HL-60 (cell line): Measurements from ENCODE around the gene TNS2.

ENCODE experiments used
- DNase-seq, 2 experiments: peaks; one replicate each; pipeline ENCODE4 v3.0.0-alpha.2; 2010 to 2020; ENCODE audit warnings: low read depth in 1 of 2, low spot score in 1 of 2
- H3K27ac ChIP-seq: fragments of 250-450 bp; sonication (Bioruptor Pico); replicated peaks from 2 replicates; pipeline ENCODE4 v1.5.1; 2020; ENCODE audit warnings: mild to moderate bottlenecking, moderate library complexity
- H3K27me3 ChIP-seq: fragments of 250-450 bp; sonication (Bioruptor Pico); 2 replicates; pipeline ENCODE4 v1.5.1; 2021; ENCODE audit warnings: mild to moderate bottlenecking, moderate library complexity; ENCODE audit not compliant: insufficient read depth, poor library complexity, severe bottlenecking
- H3K4me3 ChIP-seq: replicated peaks from 2 replicates; pipeline ENCODE4 v1.5.1; 2011; ENCODE audit warnings: mild to moderate bottlenecking, control low read depth, low read length; ENCODE audit not compliant: insufficient read depth
- GABPA ChIP-seq: IDR thresholded peaks from 2 replicates; pipeline ENCODE4 v1.6.1; 2012; ENCODE audit warnings: low read depth
- POLR2AphosphoS5 ChIP-seq: IDR thresholded peaks from 2 replicates; pipeline ENCODE4 v1.6.1; 2012; ENCODE audit warnings: low read depth
- SPI1 ChIP-seq: IDR thresholded peaks from 2 replicates; pipeline ENCODE4 v1.6.1; 2012; ENCODE audit warnings: low read depth, mild to moderate bottlenecking, borderline replicate concordance
- TF ChIP-seq, protein P1 (sequence below): IDR thresholded peaks from 2 replicates; pipeline ENCODE4 v1.6.1; 2012; ENCODE audit warnings: low read depth; ENCODE audit not compliant: insufficient replicate concordance
- TF ChIP-seq, protein P2 (sequence below): IDR thresholded peaks from one replicate; pipeline ENCODE4 v1.5.1; 2011; ENCODE audit warnings: low read length, control low read depth, inconsistent platforms; ENCODE audit not compliant: insufficient read depth

The TNS2 gene

GRCh38 chr12:53071591-53072551 lies 22.0 kb downstream of the TNS2 start:
- peak overlapping the region; percentile 26 for H3K27ac ChIP-seq
- DNase-seq, result no peak
- TF ChIP-seq POLR2AphosphoS5 (no peak), GABPA (no peak), SPI1 (no peak)
- TF ChIP-seq, protein P1, sequence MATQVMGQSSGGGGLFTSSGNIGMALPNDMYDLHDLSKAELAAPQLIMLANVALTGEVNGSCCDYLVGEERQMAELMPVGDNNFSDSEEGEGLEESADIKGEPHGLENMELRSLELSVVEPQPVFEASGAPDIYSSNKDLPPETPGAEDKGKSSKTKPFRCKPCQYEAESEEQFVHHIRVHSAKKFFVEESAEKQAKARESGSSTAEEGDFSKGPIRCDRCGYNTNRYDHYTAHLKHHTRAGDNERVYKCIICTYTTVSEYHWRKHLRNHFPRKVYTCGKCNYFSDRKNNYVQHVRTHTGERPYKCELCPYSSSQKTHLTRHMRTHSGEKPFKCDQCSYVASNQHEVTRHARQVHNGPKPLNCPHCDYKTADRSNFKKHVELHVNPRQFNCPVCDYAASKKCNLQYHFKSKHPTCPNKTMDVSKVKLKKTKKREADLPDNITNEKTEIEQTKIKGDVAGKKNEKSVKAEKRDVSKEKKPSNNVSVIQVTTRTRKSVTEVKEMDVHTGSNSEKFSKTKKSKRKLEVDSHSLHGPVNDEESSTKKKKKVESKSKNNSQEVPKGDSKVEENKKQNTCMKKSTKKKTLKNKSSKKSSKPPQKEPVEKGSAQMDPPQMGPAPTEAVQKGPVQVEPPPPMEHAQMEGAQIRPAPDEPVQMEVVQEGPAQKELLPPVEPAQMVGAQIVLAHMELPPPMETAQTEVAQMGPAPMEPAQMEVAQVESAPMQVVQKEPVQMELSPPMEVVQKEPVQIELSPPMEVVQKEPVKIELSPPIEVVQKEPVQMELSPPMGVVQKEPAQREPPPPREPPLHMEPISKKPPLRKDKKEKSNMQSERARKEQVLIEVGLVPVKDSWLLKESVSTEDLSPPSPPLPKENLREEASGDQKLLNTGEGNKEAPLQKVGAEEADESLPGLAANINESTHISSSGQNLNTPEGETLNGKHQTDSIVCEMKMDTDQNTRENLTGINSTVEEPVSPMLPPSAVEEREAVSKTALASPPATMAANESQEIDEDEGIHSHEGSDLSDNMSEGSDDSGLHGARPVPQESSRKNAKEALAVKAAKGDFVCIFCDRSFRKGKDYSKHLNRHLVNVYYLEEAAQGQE, result no peak
- TF ChIP-seq, protein P2, sequence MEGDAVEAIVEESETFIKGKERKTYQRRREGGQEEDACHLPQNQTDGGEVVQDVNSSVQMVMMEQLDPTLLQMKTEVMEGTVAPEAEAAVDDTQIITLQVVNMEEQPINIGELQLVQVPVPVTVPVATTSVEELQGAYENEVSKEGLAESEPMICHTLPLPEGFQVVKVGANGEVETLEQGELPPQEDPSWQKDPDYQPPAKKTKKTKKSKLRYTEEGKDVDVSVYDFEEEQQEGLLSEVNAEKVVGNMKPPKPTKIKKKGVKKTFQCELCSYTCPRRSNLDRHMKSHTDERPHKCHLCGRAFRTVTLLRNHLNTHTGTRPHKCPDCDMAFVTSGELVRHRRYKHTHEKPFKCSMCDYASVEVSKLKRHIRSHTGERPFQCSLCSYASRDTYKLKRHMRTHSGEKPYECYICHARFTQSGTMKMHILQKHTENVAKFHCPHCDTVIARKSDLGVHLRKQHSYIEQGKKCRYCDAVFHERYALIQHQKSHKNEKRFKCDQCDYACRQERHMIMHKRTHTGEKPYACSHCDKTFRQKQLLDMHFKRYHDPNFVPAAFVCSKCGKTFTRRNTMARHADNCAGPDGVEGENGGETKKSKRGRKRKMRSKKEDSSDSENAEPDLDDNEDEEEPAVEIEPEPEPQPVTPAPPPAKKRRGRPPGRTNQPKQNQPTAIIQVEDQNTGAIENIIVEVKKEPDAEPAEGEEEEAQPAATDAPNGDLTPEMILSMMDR, result no peak
- no peak overlapping the region for H3K4me3 ChIP-seq
- H3K27me3 ChIP-seq, result no peaks in the 10 kb centered on the region

DNA sequence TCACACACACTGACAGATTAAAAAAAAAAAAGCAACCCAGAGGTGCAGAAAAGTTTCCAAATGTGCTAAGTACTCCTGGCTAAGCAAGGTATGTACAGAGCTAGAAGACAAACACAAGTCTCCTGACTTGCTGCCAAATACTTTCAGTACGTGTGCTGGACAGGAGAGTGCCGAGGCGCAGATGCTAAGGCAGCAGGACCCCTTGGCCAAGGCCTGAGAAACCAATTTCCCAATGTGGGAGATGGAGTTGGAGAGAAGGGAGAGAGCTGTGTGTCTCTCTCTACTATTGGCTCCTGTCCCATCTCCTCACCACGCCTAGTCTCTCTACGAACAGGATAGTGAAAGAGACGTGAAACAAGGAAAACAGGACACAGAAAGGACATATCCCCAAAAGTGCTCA lies 24.0 kb downstream of the TNS2 start:
- no peak for TF ChIP-seq GABPA
- TF ChIP-seq, protein P2, result no peak
- no peak for TF ChIP-seq SPI1
- TF ChIP-seq POLR2AphosphoS5, result no peak
- TF ChIP-seq, protein P1, result no peak
- Histone ChIP-seq H3K27me3 (no peaks in the 10 kb centered on the region), H3K27ac (no peak overlapping the region), H3K4me3 (no peak overlapping the region)
- no peak for DNase-seq

DNA sequence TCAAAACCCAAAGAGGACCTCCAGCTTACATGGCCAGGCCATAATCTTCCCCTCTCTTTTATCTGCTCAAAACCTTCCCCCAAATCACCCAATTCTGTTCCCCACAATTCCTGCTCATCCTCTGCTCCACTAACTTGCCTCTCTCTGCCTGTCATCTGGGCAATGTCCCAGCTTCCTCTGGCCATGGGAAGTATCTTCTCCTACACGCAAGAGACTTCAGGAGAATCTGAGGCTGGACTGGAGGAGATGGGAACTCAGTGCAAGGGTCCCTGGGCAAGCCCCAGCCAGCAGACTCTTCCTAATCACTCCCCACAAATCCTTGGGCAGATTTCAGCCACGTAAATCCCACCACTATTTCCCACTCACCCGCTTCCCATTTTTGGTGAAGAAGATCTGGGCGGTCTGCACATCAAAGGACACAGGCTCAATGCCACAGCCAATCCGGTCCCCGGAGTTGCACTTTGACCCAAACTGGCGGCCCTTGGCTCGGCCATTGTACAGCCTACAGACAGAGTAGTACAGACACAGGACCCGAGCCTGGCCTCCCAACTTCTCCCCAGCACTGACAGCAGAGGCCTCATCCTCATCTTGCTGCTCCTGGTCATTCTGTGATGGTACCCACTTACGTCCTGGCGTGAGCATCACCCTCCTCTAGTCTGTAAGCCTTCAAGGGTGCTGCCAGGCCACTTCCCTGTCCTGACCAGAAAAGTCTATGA lies 24.6 kb downstream of the TNS2 start:
- H3K4me3 ChIP-seq, result no peak overlapping the region
- TF ChIP-seq, protein P1, result no peak
- no peak for TF ChIP-seq GABPA
- TF ChIP-seq POLR2AphosphoS5, result no peak
- no peak for TF ChIP-seq SPI1
- TF ChIP-seq, protein P2, result no peak
- DNase-seq, result no peak
- no peaks in the 10 kb centered on the region for H3K27me3 ChIP-seq
- H3K27ac ChIP-seq, result no peak overlapping the region
